MCF 10A (cell line): ENCODE results near the gene MICAL3. TPM values are rescaled to one million over a fixed set of nuclear protein-coding genes. Genes with fewer than 3 reads are reported as not detected.
"Not testable (repeated sequence)": the region's sequence is repeated elsewhere in the genome, so short reads cannot be mapped to it uniquely, and the experiment has no call there.

Experiments
- BruUV-seq: library from RNA; stranded (reverse); fragments of 400-500 nt; replicated peaks from 2 replicates; lab custom pipeline; 2021; lab: Mats Ljungman, UMichigan
- CTCF ChIA-PET: fragments of 300-600 bp; sonication (Branson Sonifier 250); formaldehyde crosslinking; extraction: SDS; loops from one replicate; lab custom pipeline; 2021; ENCODE audit warnings: antibody characterized with exemption, inconsistent platforms; lab: Yijun Ruan, JAX
- POLR2A ChIA-PET: fragments of 300-600, 350-650 bp; sonication (Branson Sonifier 250); formaldehyde crosslinking; extraction: SDS; loops from one replicate; lab custom pipeline; 2020; ENCODE audit warnings: antibody characterized with exemption, inconsistent platforms; lab: Yijun Ruan, JAX
- DNase-seq: peaks from one replicate; pipeline ENCODE4 v3.0.0-alpha.2; 2018; ENCODE audit not compliant: unreplicated experiment
- H3K27ac Mint-ChIP-seq: one replicate; pipeline ENCODE4 v1.8.0; 2022; ENCODE audit warnings: mild to moderate bottlenecking, low read depth, mixed read lengths; ENCODE audit not compliant: unreplicated experiment
- H3K27me3 Mint-ChIP-seq: one replicate; pipeline ENCODE4 v1.8.0; 2022; ENCODE audit warnings: mixed read lengths; ENCODE audit not compliant: insufficient read depth, unreplicated experiment
- H3K36me3 Mint-ChIP-seq: one replicate; pipeline ENCODE4 v1.8.0; 2022; ENCODE audit warnings: mild to moderate bottlenecking, moderate library complexity, mixed read lengths; ENCODE audit not compliant: insufficient read depth, unreplicated experiment
- H3K4me1 Mint-ChIP-seq: one replicate; pipeline ENCODE4 v1.8.0; 2022; ENCODE audit warnings: mixed read lengths; ENCODE audit not compliant: insufficient read depth, unreplicated experiment
- H3K4me3 Mint-ChIP-seq: one replicate; pipeline ENCODE4 v1.8.0; 2022; ENCODE audit warnings: mild to moderate bottlenecking, moderate library complexity, mixed read lengths; ENCODE audit not compliant: unreplicated experiment
- H3K9me3 Mint-ChIP-seq: one replicate; pipeline ENCODE4 v1.8.0; 2022; ENCODE audit warnings: mixed read lengths; ENCODE audit not compliant: unreplicated experiment
- CTCF ChIP-seq: fragments of 200-600 bp; IDR thresholded peaks from one replicate; pipeline ENCODE4 v1.8.0; 2022; ENCODE audit warnings: antibody characterized with exemption, mild to moderate bottlenecking; ENCODE audit not compliant: unreplicated experiment
- intact Hi-C: fragments of 100-400 bp; cut with micrococcal nuclease; formaldehyde crosslinking; loops from 2 replicates; pipeline ENCODE4 v1.14.1; 2022
- total RNA-seq: library from RNA; stranded (reverse); gene quantifications from 2 replicates; pipeline ENCODE4 v1.2.3, GENCODE V29; 2022

The MICAL3 gene
- total RNA-seq, 1 experiment from 2014 or later, result 54.1 TPM

- POLR2A ChIA-PET, result interaction anchor here (1.1 to 6.1 kb wide), 5 partner anchors 9 to 55 kb away, joined by 4 to 66 read pairs (median 37); partner anchors contain the start of gene PEX26
- Mint-ChIP-seq H3K4me3 (no peak overlapping the region), H3K4me1 (peaks cover 15% of the 10 kb centered on the region), H3K27me3 (no peaks in the 10 kb centered on the region), H3K27ac (no peak overlapping the region), H3K36me3 (no peaks in the 10 kb centered on the region), H3K9me3 (no peaks in the 10 kb centered on the region)
- no TSS peak for BruUV-seq
- intact Hi-C loops, result no loop called here
- CTCF ChIA-PET, result interaction anchor here (0.6 to 6.6 kb wide), 4 partner anchors 12 to 191 kb away, joined by 3 to 54 read pairs (median 3); partner anchors contain the start of gene PEX26
- DNase-seq, result no peak
- no peak for TF ChIP-seq CTCF
These were observed 2.9 kb downstream of the MICAL3 start for GRCh38 chr22:18021431-18021830.

- BruUV-seq, H3K36me3 Mint-ChIP-seq, H3K27me3 Mint-ChIP-seq, intact Hi-C loops, DNase-seq, H3K9me3 Mint-ChIP-seq, H3K27ac Mint-ChIP-seq, H3K4me3 Mint-ChIP-seq: not testable (repeated sequence)
- H3K4me1 Mint-ChIP-seq, result peaks cover 15% of the 10 kb centered on the region
- ChIA-PET POLR2A (interaction anchor here (1.1 to 1.9 kb wide), 2 partner anchors 9 to 11 kb away, joined by 4 to 12 read pairs; no protein-coding TSS in a partner anchor), CTCF (interaction anchor here (0.6 to 6.6 kb wide), 2 partner anchors 21 to 54 kb away, joined by 3 to 54 read pairs; partner anchors contain the start of gene PEX26)
These were observed 3.6 kb downstream of the MICAL3 start for GRCh38 chr22:18020743-18021142.

GRCh38 chr22:18013947-18014346 is 10.4 kb downstream of the MICAL3 start:
- Mint-ChIP-seq H3K27ac (peak overlapping the region; percentile 71), H3K27me3 (no peaks in the 10 kb centered on the region), H3K36me3 (no peaks in the 10 kb centered on the region), H3K9me3 (no peaks in the 10 kb centered on the region), H3K4me3 (no peak overlapping the region), H3K4me1 (peaks cover 22% of the 10 kb centered on the region)
- DNase-seq, result no peak
- ChIA-PET CTCF (interaction anchor here (0.7 to 4.8 kb wide), 7 partner anchors 9 to 184 kb away, joined by 3 to 28 read pairs (median 4); partner anchors contain the start of gene PEX26), POLR2A (interaction anchor here (0.7 to 5.7 kb wide), 5 partner anchors 11 to 49 kb away, joined by 3 to 69 read pairs (median 13); partner anchors contain the start of gene MICAL3)
- BruUV-seq, result no TSS peak
- TF ChIP-seq CTCF, result no peak
- intact Hi-C loops, result no loop called here

GRCh38 chr22:18013436-18013835 is 10.9 kb downstream of the MICAL3 start:
- Mint-ChIP-seq H3K27ac (peak overlapping the region; percentile 71), H3K9me3 (no peaks in the 10 kb centered on the region), H3K4me3 (no peak overlapping the region), H3K36me3 (no peaks in the 10 kb centered on the region), H3K27me3 (no peaks in the 10 kb centered on the region), H3K4me1 (peaks cover 22% of the 10 kb centered on the region)
- ChIA-PET POLR2A (interaction anchor here (0.6 to 5.7 kb wide), 13 partner anchors 8 to 105 kb away, joined by 3 to 69 read pairs (median 4); partner anchors contain the start of genes MICAL3 and PEX26), CTCF (interaction anchor here (0.8 to 4.8 kb wide), 7 partner anchors 9 to 137 kb away, joined by 3 to 28 read pairs (median 4); partner anchors contain the start of gene PEX26)
- BruUV-seq, result no TSS peak
- DNase-seq, result no peak
- intact Hi-C loops, result no loop called here
- no peak for TF ChIP-seq CTCF
